Neural progenitor cell (in vitro differentiated cells): ENCODE data around the gene WRAP53. TPM values are rescaled to one million over a fixed set of nuclear protein-coding genes. Genes with fewer than 3 reads are reported as not detected.

Experiments used
- DNase-seq: peaks from one replicate; pipeline ENCODE4 v3.0.0-alpha.2; 2016; ENCODE audit warnings: low spot score
- H2AFZ ChIP-seq: fragments of 200-600 bp; sonication (generic); replicated peaks from 2 replicates; pipeline ENCODE4 v1.6.1; 2016; ENCODE audit warnings: antibody characterized with exemption
- H3F3A ChIP-seq: fragments of 200-600 bp; sonication (generic); 2 replicates; pipeline ENCODE4 v1.6.1; 2016; ENCODE audit warnings: antibody characterized with exemption, low read depth
- H3K27ac ChIP-seq: fragments of 200-600 bp; sonication (generic); 2 replicates; pipeline ENCODE4 v1.5.1; 2016; ENCODE audit warnings: mild to moderate bottlenecking
- H3K27me3 ChIP-seq: fragments of 200-600 bp; sonication (generic); 2 replicates; pipeline ENCODE4 v1.6.1; 2016; ENCODE audit warnings: mild to moderate bottlenecking, moderate library complexity
- H3K36me3 ChIP-seq: fragments of 200-600 bp; sonication (generic); 2 replicates; pipeline ENCODE4 v1.5.1; 2016
- H3K4me1 ChIP-seq: fragments of 200-600 bp; sonication (generic); 2 replicates; pipeline ENCODE4 v1.6.1; 2016; ENCODE audit warnings: mixed run types
- H3K4me2 ChIP-seq: fragments of 200-600 bp; sonication (generic); 2 replicates; pipeline ENCODE4 v1.6.1; 2016
- H3K4me3 ChIP-seq: fragments of 200-600 bp; sonication (generic); 2 replicates; pipeline ENCODE4 v1.5.1; 2016
- H3K79me2 ChIP-seq: fragments of 200-600 bp; sonication (generic); 2 replicates; pipeline ENCODE4 v1.6.1; 2016; ENCODE audit warnings: low read depth
- H3K9ac ChIP-seq: fragments of 200-600 bp; sonication (generic); 2 replicates; pipeline ENCODE4 v1.6.1; 2016
- H3K9me3 ChIP-seq: fragments of 200-600 bp; sonication (generic); 2 replicates; pipeline ENCODE4 v1.5.1; 2016; ENCODE audit warnings: low read depth
- H4K20me1 ChIP-seq: fragments of 200-600 bp; sonication (generic); 2 replicates; pipeline ENCODE4 v1.6.1; 2016; ENCODE audit warnings: low read depth
- H3K27ac Mint-ChIP-seq: 3 replicates; pipeline ENCODE4 v1.8.0; 2021; ENCODE audit warnings: mixed read lengths
- H3K27me3 Mint-ChIP-seq: 2 replicates; pipeline ENCODE4 v1.8.0; 2022; ENCODE audit warnings: low read depth, mild to moderate bottlenecking, inconsistent platforms, moderate library complexity, mixed read lengths; ENCODE audit not compliant: insufficient read depth
- H3K36me3 Mint-ChIP-seq: 3 replicates; pipeline ENCODE4 v1.8.0; 2021; ENCODE audit warnings: mixed read lengths
- H3K4me1 Mint-ChIP-seq: 3 replicates; pipeline ENCODE4 v1.8.0; 2021; ENCODE audit warnings: mixed read lengths
- H3K4me3 Mint-ChIP-seq: 3 replicates; pipeline ENCODE4 v1.8.0; 2021; ENCODE audit warnings: mild to moderate bottlenecking, moderate library complexity, mixed read lengths
- H3K9me3 Mint-ChIP-seq: 3 replicates; pipeline ENCODE4 v1.8.0; 2020; ENCODE audit warnings: mixed read lengths
- EZH2 ChIP-seq: fragments of 200-600 bp; sonication (generic); IDR thresholded peaks from 2 replicates; pipeline ENCODE4 v1.6.1; 2017; ENCODE audit warnings: antibody characterized with exemption, mild to moderate bottlenecking, moderate library complexity
- EZH2phosphoT487 ChIP-seq: fragments of 200-600 bp; sonication (generic); IDR thresholded peaks from 2 replicates; pipeline ENCODE4 v1.6.1; 2017; ENCODE audit warnings: antibody characterized with exemption
- total RNA-seq: library from RNA; depleted of rRNA; stranded (reverse); fragments of >200 nt; gene quantifications from 2 replicates; pipeline ENCODE4 v1.2.3, GENCODE V29; 2015; ENCODE audit warnings: low replicate concordance
- TF ChIP-seq, protein P1 (sequence below): fragments of 200-600 bp; sonication (generic); IDR thresholded peaks from 2 replicates; pipeline ENCODE4 v1.5.1; 2017; ENCODE audit warnings: antibody characterized with exemption, mild to moderate bottlenecking

WRAP53 gene
- total RNA-seq, 1 donor from 2014 or later, result 12.6 TPM

DNA sequence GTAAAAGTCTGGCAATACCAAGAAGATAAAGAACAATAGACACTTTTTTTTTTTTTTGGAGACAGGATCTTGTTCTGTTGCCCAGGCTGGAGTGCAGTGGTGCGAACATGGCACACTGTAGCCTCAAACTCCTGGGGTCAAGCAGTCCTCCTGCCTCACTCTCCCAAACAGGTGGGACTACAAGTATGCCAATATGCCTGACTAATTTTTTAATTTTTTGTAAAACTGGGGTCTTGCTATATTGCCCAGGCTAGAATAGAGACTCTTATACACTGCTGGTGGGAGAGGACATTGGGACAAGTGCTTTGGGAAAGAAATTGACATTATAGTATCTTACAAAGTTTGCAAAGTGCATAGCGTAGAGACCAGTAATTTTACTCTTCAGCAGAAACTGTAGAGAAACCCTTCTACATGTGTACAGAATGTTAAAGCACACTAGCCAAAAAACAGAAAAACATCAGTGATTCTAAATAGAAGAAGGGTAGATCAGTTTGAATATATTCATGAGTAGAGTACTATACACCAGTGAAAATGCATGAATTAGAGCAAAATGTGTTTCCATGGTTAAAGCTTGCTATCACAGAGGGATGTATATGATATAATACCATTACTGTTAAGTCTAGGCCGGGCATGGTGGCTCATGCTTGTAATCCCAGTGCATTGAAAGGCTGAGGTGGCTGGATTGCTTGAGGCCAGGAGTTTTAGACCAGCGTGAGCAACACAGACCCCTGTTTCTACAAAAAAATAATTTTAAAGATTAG, 9.7 kb downstream of the WRAP53 start:
- DNase-seq, result no peak
- H3K4me1 ChIP-seq, result no peaks in the 10 kb centered on the region
- H3K79me2 ChIP-seq, result no peaks in the 10 kb centered on the region
- H3K4me3 ChIP-seq, result no peak overlapping the region
- H3K36me3 Mint-ChIP-seq, result peaks cover 24% of the 10 kb centered on the region
- no peaks in the 10 kb centered on the region for H3F3A ChIP-seq
- H3K4me3 Mint-ChIP-seq, result no peak overlapping the region
- peaks cover 5% of the 10 kb centered on the region for H3K4me1 Mint-ChIP-seq
- TF ChIP-seq EZH2, result no peak
- TF ChIP-seq, protein P1, sequence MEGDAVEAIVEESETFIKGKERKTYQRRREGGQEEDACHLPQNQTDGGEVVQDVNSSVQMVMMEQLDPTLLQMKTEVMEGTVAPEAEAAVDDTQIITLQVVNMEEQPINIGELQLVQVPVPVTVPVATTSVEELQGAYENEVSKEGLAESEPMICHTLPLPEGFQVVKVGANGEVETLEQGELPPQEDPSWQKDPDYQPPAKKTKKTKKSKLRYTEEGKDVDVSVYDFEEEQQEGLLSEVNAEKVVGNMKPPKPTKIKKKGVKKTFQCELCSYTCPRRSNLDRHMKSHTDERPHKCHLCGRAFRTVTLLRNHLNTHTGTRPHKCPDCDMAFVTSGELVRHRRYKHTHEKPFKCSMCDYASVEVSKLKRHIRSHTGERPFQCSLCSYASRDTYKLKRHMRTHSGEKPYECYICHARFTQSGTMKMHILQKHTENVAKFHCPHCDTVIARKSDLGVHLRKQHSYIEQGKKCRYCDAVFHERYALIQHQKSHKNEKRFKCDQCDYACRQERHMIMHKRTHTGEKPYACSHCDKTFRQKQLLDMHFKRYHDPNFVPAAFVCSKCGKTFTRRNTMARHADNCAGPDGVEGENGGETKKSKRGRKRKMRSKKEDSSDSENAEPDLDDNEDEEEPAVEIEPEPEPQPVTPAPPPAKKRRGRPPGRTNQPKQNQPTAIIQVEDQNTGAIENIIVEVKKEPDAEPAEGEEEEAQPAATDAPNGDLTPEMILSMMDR, result no peak
- no peak for TF ChIP-seq EZH2phosphoT487
- no peaks in the 10 kb centered on the region for H3K27me3 ChIP-seq
- no peak overlapping the region for H3K27ac ChIP-seq
- peaks cover 3% of the 10 kb centered on the region for H3K36me3 ChIP-seq
- no peaks in the 10 kb centered on the region for H3K9me3 Mint-ChIP-seq
- no peaks in the 10 kb centered on the region for H3K9me3 ChIP-seq
- peaks cover 3% of the 10 kb centered on the region for H3K27me3 Mint-ChIP-seq
- H3K27ac Mint-ChIP-seq, result no peak overlapping the region
- no peak overlapping the region for H3K9ac ChIP-seq
- H3K4me2 ChIP-seq, result no peak overlapping the region
- no peak overlapping the region for H2AFZ ChIP-seq
- peaks cover under 1% of the 10 kb centered on the region for H4K20me1 ChIP-seq

GRCh38 chr17:7700510-7700909, 12.2 kb downstream of the WRAP53 start:
- no peak for TF ChIP-seq EZH2
- TF ChIP-seq, protein P1, result no peak
- no peak for TF ChIP-seq EZH2phosphoT487
- Histone ChIP-seq H3K4me2 (no peak overlapping the region), H2AFZ (no peak overlapping the region), H3K79me2 (no peaks in the 10 kb centered on the region), H3F3A (peaks cover 14% of the 10 kb centered on the region), H3K36me3 (peaks cover 3% of the 10 kb centered on the region), H4K20me1 (peaks cover 11% of the 10 kb centered on the region), H3K27ac (no peak overlapping the region), H3K9ac (no peak overlapping the region), H3K9me3 (no peaks in the 10 kb centered on the region), H3K27me3 (peaks cover 9% of the 10 kb centered on the region), H3K4me1 (peaks cover 11% of the 10 kb centered on the region), H3K4me3 (no peak overlapping the region)
- DNase-seq, result no peak
- Mint-ChIP-seq H3K36me3 (peaks cover 18% of the 10 kb centered on the region), H3K27ac (peak overlapping the region; percentile 32), H3K9me3 (no peaks in the 10 kb centered on the region), H3K27me3 (peaks cover 3% of the 10 kb centered on the region), H3K4me1 (peaks cover 20% of the 10 kb centered on the region), H3K4me3 (no peak overlapping the region)

DNA sequence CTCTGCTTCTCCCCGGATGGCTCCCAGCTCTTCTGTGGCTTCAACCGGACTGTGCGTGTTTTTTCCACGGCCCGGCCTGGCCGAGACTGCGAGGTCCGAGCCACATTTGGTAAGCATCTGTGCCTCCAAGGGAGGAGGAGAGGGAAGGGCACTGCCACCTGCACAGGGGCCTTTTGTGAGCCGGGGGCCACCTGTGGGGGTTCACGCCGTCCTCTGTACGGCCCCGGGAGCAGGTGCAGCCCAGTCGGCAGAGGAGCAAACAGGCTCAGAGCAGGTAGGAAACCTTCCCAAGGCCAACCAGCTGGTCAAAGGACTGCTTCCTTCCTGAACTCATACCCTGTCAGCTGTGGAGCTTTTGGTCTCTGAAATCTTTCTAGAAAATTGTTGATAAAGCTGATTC, 13.4 kb downstream of the WRAP53 start:
- Mint-ChIP-seq H3K4me1 (peaks cover 29% of the 10 kb centered on the region), H3K9me3 (no peaks in the 10 kb centered on the region), H3K27ac (peak overlapping the region; percentile 81), H3K4me3 (peak overlapping the region; percentile 14), H3K36me3 (peaks cover 9% of the 10 kb centered on the region), H3K27me3 (peaks cover 4% of the 10 kb centered on the region)
- Histone ChIP-seq H3K9me3 (no peaks in the 10 kb centered on the region), H3F3A (peaks cover 19% of the 10 kb centered on the region), H2AFZ (no peak overlapping the region), H3K9ac (no peak overlapping the region), H3K4me1 (peaks cover 19% of the 10 kb centered on the region), H3K36me3 (peaks cover 3% of the 10 kb centered on the region), H3K27ac (no peak overlapping the region), H3K4me3 (no peak overlapping the region), H3K27me3 (peaks cover 15% of the 10 kb centered on the region), H3K4me2 (no peak overlapping the region), H4K20me1 (peaks cover 20% of the 10 kb centered on the region), H3K79me2 (peaks cover under 1% of the 10 kb centered on the region)
- TF ChIP-seq, protein P1, result no peak
- TF ChIP-seq EZH2 (no peak), EZH2phosphoT487 (no peak)
- no peak for DNase-seq
